PC-9 (cell line): Measurements from ENCODE around the gene EPS15. TPM values are rescaled to one million over a fixed set of nuclear protein-coding genes. Genes with fewer than 3 reads are reported as not detected.

Experiments
- BruUV-seq: library from RNA; stranded (reverse); fragments of 400-500 nt; replicated peaks from 2 replicates; lab custom pipeline; 2021; lab: Mats Ljungman, UMichigan
- CTCF ChIA-PET: fragments of 300-600 bp; sonication (Branson Sonifier 250); formaldehyde crosslinking; loops from one replicate; lab custom pipeline; 2022; ENCODE audit warnings: antibody characterized with exemption; lab: Charles Lee
- POLR2A ChIA-PET: fragments of 300-600 bp; sonication (Branson Sonifier 250); formaldehyde crosslinking; loops from one replicate; lab custom pipeline; 2022; ENCODE audit warnings: antibody characterized with exemption; ENCODE audit not compliant: unreplicated experiment; lab: Charles Lee
- DNase-seq, 2 experiments: peaks; one replicate each; pipeline versions ENCODE4 v3.0.0 to v3.0.0-alpha.2; 2015 to 2022; ENCODE audit warnings: mixed read lengths in 1 of 2
- H2AFZ ChIP-seq: fragments of 200-600 bp; sonication (generic); 2 replicates; pipeline ENCODE4 v1.8.1; 2017; ENCODE audit warnings: antibody characterized with exemption
- H3F3A ChIP-seq: fragments of 200-600 bp; sonication (generic); 2 replicates; pipeline ENCODE4 v1.8.1; 2017; ENCODE audit warnings: antibody characterized with exemption, mild to moderate bottlenecking, low read depth; ENCODE audit not compliant: insufficient read depth
- H3K27ac ChIP-seq: fragments of 200-600 bp; sonication (generic); 2 replicates; pipeline ENCODE4 v1.6.1; 2016; ENCODE audit warnings: mixed run types
- H3K27me3 ChIP-seq: fragments of 200-600 bp; sonication (generic); 2 replicates; pipeline ENCODE4 v1.6.1; 2016; ENCODE audit warnings: low read depth, mixed run types; ENCODE audit not compliant: insufficient read depth
- H3K36me3 ChIP-seq: fragments of 200-600 bp; sonication (generic); 2 replicates; pipeline ENCODE4 v1.6.1; 2016; ENCODE audit warnings: low read depth, mixed run types
- H3K4me1 ChIP-seq: fragments of 200-600 bp; sonication (generic); replicated peaks from 2 replicates; pipeline ENCODE4 v1.6.1; 2016; ENCODE audit warnings: mixed run types; ENCODE audit not compliant: insufficient read depth
- H3K4me2 ChIP-seq: fragments of 200-600 bp; sonication (generic); 2 replicates; pipeline ENCODE4 v1.6.1; 2017; ENCODE audit warnings: mixed run types
- H3K4me3 ChIP-seq: fragments of 200-600 bp; sonication (generic); 2 replicates; pipeline ENCODE4 v1.6.1; 2016; ENCODE audit warnings: mixed run types
- H3K79me2 ChIP-seq: fragments of 200-600 bp; sonication (generic); 2 replicates; pipeline ENCODE4 v1.6.1; 2017; ENCODE audit warnings: low read depth, mixed run types
- H3K9me2 ChIP-seq: fragments of 200-600 bp; sonication (generic); 2 replicates; pipeline ENCODE4 v1.8.1; 2017; ENCODE audit warnings: mild to moderate bottlenecking; ENCODE audit not compliant: insufficient read depth
- H3K9me3 ChIP-seq: fragments of 200-600 bp; sonication (generic); 2 replicates; pipeline ENCODE4 v1.8.1; 2016; ENCODE audit warnings: low read depth; ENCODE audit not compliant: insufficient read depth
- H4K20me1 ChIP-seq: fragments of 200-600 bp; sonication (generic); 2 replicates; pipeline ENCODE4 v1.8.1; 2017; ENCODE audit not compliant: insufficient read depth
- EZH2 ChIP-seq: fragments of 200-600 bp; sonication (generic); IDR thresholded peaks from 2 replicates; pipeline ENCODE4 v1.8.0; 2017; ENCODE audit warnings: antibody characterized with exemption, low read depth
- intact Hi-C: fragments of 100-400 bp; cut with micrococcal nuclease; formaldehyde crosslinking; loops from one replicate; pipeline ENCODE4 v1.10.0; 2022; ENCODE audit not compliant: unreplicated experiment
- total RNA-seq: library from RNA; stranded (reverse); gene quantifications from 2 replicates; pipeline ENCODE4 v1.2.3, GENCODE V29; 2021
- TF ChIP-seq, protein P1 (sequence below): fragments of 200-600 bp; sonication (generic); conservative IDR thresholded peaks from 2 replicates; pipeline ENCODE4 v1.6.1; 2017; ENCODE audit warnings: mixed run types, antibody characterized with exemption, mild to moderate bottlenecking, moderate library complexity

Gene EPS15
- total RNA-seq, 1 experiment from 2014 or later, result 60.1 TPM

DNA sequence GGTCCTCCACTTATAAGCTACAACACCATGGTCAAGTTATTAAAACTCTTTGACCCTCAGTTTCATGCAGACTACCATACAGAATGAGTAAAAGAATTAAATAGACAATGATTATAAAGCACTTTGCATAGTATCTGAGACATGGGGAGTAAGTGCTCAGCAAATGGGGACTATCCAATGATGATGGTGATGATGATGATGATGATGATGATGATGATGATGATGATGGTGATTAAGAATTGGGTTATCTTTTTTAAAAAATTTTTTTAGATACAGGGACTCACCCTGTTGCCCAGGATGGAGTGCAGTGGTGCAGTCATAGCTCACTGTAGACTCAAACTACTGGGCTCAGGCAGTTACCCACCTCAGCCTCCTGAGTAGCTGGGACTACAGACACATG, 8.1 kb upstream of the EPS15 start:
- Histone ChIP-seq H3K36me3 (no peaks in the 10 kb centered on the region), H4K20me1 (no peaks in the 10 kb centered on the region), H3K27me3 (no peaks in the 10 kb centered on the region), H3K9me2 (no peaks in the 10 kb centered on the region), H3K4me2 (no peak overlapping the region), H3K79me2 (no peaks in the 10 kb centered on the region), H3K27ac (no peak overlapping the region), H3K9me3 (no peaks in the 10 kb centered on the region), H3K4me3 (no peak overlapping the region), H3K4me1 (no peaks in the 10 kb centered on the region), H3F3A (no peaks in the 10 kb centered on the region), H2AFZ (no peak overlapping the region)
- intact Hi-C loops, result no loop called here
- CTCF ChIA-PET, result no interaction called here
- DNase-seq, result no peak
- POLR2A ChIA-PET, result no interaction called here
- no TSS peak for BruUV-seq
- TF ChIP-seq, protein P1, sequence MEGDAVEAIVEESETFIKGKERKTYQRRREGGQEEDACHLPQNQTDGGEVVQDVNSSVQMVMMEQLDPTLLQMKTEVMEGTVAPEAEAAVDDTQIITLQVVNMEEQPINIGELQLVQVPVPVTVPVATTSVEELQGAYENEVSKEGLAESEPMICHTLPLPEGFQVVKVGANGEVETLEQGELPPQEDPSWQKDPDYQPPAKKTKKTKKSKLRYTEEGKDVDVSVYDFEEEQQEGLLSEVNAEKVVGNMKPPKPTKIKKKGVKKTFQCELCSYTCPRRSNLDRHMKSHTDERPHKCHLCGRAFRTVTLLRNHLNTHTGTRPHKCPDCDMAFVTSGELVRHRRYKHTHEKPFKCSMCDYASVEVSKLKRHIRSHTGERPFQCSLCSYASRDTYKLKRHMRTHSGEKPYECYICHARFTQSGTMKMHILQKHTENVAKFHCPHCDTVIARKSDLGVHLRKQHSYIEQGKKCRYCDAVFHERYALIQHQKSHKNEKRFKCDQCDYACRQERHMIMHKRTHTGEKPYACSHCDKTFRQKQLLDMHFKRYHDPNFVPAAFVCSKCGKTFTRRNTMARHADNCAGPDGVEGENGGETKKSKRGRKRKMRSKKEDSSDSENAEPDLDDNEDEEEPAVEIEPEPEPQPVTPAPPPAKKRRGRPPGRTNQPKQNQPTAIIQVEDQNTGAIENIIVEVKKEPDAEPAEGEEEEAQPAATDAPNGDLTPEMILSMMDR, result no peak
- no peak for TF ChIP-seq EZH2

DNA sequence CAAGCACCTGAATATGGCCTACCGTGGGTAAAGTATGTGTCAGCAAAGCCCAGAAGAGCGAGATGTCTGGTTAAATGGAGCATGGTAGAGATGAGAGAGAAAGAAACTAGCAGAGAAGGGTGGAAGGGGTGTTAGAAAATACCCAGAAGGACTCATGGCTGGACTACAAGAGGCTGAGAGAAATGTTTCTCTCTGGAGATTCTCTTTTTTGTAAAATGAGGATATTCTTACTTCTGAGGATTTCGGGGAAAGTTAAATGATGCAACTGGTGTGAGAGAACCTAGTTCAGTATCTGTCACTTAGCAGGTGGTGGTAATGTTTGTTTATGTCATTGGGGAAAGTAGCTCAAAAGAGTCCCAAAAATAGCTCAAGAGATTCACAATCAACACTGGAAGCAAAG, 7.2 kb upstream of the EPS15 start:
- no peak for DNase-seq
- H3K9me2 ChIP-seq, result no peaks in the 10 kb centered on the region
- no peaks in the 10 kb centered on the region for H3K9me3 ChIP-seq
- H2AFZ ChIP-seq, result no peak overlapping the region
- BruUV-seq, result no TSS peak
- no peaks in the 10 kb centered on the region for H3K36me3 ChIP-seq
- H3K27ac ChIP-seq, result no peak overlapping the region
- ChIA-PET CTCF (no interaction called here), POLR2A (no interaction called here)
- H3F3A ChIP-seq, result no peaks in the 10 kb centered on the region
- no peak for TF ChIP-seq EZH2
- TF ChIP-seq, protein P1, result no peak
- H4K20me1 ChIP-seq, result no peaks in the 10 kb centered on the region
- H3K4me3 ChIP-seq, result no peak overlapping the region
- H3K4me1 ChIP-seq, result no peaks in the 10 kb centered on the region
- intact Hi-C loops, result no loop called here
- no peaks in the 10 kb centered on the region for H3K27me3 ChIP-seq
- no peak overlapping the region for H3K4me2 ChIP-seq
- H3K79me2 ChIP-seq, result no peaks in the 10 kb centered on the region

DNA sequence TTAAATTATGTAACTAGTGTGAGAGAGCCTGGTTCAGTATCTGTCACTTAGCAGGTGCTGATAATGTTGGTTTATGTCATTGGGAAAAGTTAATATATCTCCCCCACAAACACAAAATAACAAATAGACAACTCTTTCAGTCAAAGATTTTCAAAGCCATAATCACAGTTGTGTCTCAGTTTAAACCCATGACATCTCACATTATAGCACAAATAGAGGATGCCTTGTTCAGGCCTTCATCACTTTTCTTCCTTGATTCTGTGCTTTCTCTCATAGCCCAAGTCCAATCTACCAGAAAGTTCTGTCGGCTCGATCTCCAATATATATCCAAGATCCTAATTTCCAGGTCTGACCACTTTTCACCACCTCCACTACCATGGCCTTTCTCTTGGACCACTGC, 6.2 kb upstream of the EPS15 start:
- Histone ChIP-seq H3K27me3 (no peaks in the 10 kb centered on the region), H3K36me3 (no peaks in the 10 kb centered on the region), H3K9me3 (no peaks in the 10 kb centered on the region), H3K4me3 (no peak overlapping the region), H3F3A (peaks cover 2% of the 10 kb centered on the region; the same call in 1 of the 2 replicates), H3K4me1 (0 out of 2 replicates have a peak, but pooled peaks cover 4% of the 10 kb centered on the region), H3K79me2 (no peaks in the 10 kb centered on the region), H3K4me2 (no peak overlapping the region), H3K27ac (no peak overlapping the region), H2AFZ (no peak overlapping the region), H3K9me2 (no peaks in the 10 kb centered on the region), H4K20me1 (no peaks in the 10 kb centered on the region)
- no peak for DNase-seq
- BruUV-seq, result no TSS peak
- TF ChIP-seq, protein P1, result no peak
- no peak for TF ChIP-seq EZH2
- ChIA-PET CTCF (no interaction called here), POLR2A (no interaction called here)
- intact Hi-C loops, result no loop called here
